HCT116 (cell line): ENCODE measurements around the gene RAPGEF1. TPM values are rescaled to one million over a fixed set of nuclear protein-coding genes. Genes with fewer than 3 reads are reported as not detected.

Experiments used
- ATAC-seq: fragments of 200-7000 bp; cut with Tn5 transposase; 2 replicates; pipeline ENCODE4 v1.9.1; 2020; ENCODE audit warnings: mild to moderate bottlenecking, moderate library complexity
- BruUV-seq: library from RNA; stranded (reverse); fragments of 400-500 nt; replicated peaks from 2 replicates; lab custom pipeline; 2021; lab: Mats Ljungman, UMichigan
- CTCF ChIA-PET: fragments of 300-600 bp; sonication (Branson Sonifier 250); formaldehyde crosslinking; loops from one replicate; lab custom pipeline; 2021; ENCODE audit warnings: antibody characterized with exemption; lab: Charles Lee
- POLR2A ChIA-PET: fragments of 300-600, 350-600 bp; sonication (Branson Sonifier 250); formaldehyde crosslinking; loops from one replicate; lab custom pipeline; 2021; ENCODE audit warnings: antibody characterized with exemption; lab: Charles Lee
- RAD21 ChIA-PET, 2 experiments: fragments of 300-600 bp; sonication (Branson Sonifier 250); formaldehyde crosslinking; loops; one replicate each; lab custom pipeline; 2023; ENCODE audit warnings: low total read pairs in 2 of 2; ENCODE audit not compliant: uncharacterized antibody in 2 of 2, unreplicated experiment in 2 of 2, low non-redundant PET in 1 of 2; lab: Charles Lee
- DNase-seq: peaks from one replicate; pipeline ENCODE4 v3.0.0-alpha.2; 2010; ENCODE audit warnings: low read depth, low spot score
- H2AFZ ChIP-seq: fragments of 200-600 bp; shearing (Covaris generic), sonication (generic); 2 replicates; pipeline ENCODE4 v1.6.1; 2017; ENCODE audit warnings: low read depth, mixed run types, mixed read lengths, antibody characterized with exemption, low read length; ENCODE audit not compliant: poor library complexity, severe bottlenecking
- H3K27ac ChIP-seq: 2 replicates; pipeline ENCODE4 v1.5.1; 2012; ENCODE audit warnings: low read depth, low read length
- H3K27me3 ChIP-seq: fragments of 200-600 bp; sonication (generic); 2 replicates; pipeline ENCODE4 v1.6.1; 2016; ENCODE audit warnings: mixed run types, low read length, mixed read lengths; ENCODE audit not compliant: insufficient read depth
- H3K36me3 ChIP-seq, 2 experiments: fragments of 200-500 bp in 1 of 2; fragments of 200-600 bp in 1 of 2; sonication (Bioruptor generic) in 1 of 2; sonication (generic) in 1 of 2; 2 replicates each; pipeline versions ENCODE4 v1.5.1 to v1.6.1; 2014 to 2016; ENCODE audit warnings: low read length in 2 of 2, inconsistent platforms in 1 of 2, mixed read lengths in 1 of 2, mixed run types in 1 of 2; ENCODE audit not compliant: insufficient read depth in 2 of 2, control insufficient read depth in 1 of 2
- H3K4me1 ChIP-seq, 2 experiments: fragments of 200-600 bp in 1 of 2; sonication (generic) in 1 of 2; 2 replicates each; pipeline versions ENCODE4 v1.5.1 to v1.6.1; 2012 to 2017; ENCODE audit warnings: low read length in 2 of 2, inconsistent platforms in 1 of 2, mild to moderate bottlenecking in 1 of 2, mixed read lengths in 1 of 2, mixed run types in 1 of 2, moderate library complexity in 1 of 2; ENCODE audit not compliant: insufficient read depth in 2 of 2, control insufficient read depth in 1 of 2
- H3K4me2 ChIP-seq: fragments of 200-600 bp; sonication (generic); 2 replicates; pipeline ENCODE4 v1.6.1; 2017; ENCODE audit warnings: mixed run types, low read length, mixed read lengths
- H3K4me3 ChIP-seq, 2 experiments: fragments of 200-600 bp in 1 of 2; sonication (generic) in 1 of 2; replicated peaks in 1 of 2; 2 replicates each; pipeline ENCODE4 v1.5.1; 2011 to 2016; ENCODE audit warnings: low read length in 2 of 2, control low read depth in 1 of 2, low read depth in 1 of 2, mild to moderate bottlenecking in 1 of 2, mixed read lengths in 1 of 2, mixed run types in 1 of 2
- H3K79me2 ChIP-seq: fragments of 200-600 bp; sonication (generic); 2 replicates; pipeline ENCODE4 v1.6.1; 2017; ENCODE audit warnings: mild to moderate bottlenecking, mixed run types, low read length, moderate library complexity, mixed read lengths; ENCODE audit not compliant: insufficient read depth
- H3K9ac ChIP-seq: fragments of 200-600 bp; sonication (generic); 2 replicates; pipeline ENCODE4 v1.6.1; 2016; ENCODE audit warnings: low read length, mixed read lengths
- H3K9me2 ChIP-seq: fragments of 200-600 bp; sonication (generic), shearing (Covaris generic); 2 replicates; pipeline ENCODE4 v1.6.1; 2017; ENCODE audit warnings: mixed run types, mild to moderate bottlenecking, moderate library complexity; ENCODE audit not compliant: insufficient read depth
- H3K9me3 ChIP-seq, 2 experiments: fragments of 200-500 bp in 1 of 2; fragments of 200-600 bp in 1 of 2; sonication (Bioruptor generic) in 1 of 2; sonication (generic) in 1 of 2; 2 replicates each; pipeline ENCODE4 v1.6.1; 2014 to 2017; ENCODE audit warnings: low read length in 2 of 2, mixed read lengths in 2 of 2, inconsistent platforms in 1 of 2, low read depth in 1 of 2, mild to moderate bottlenecking in 1 of 2, mixed run types in 1 of 2, moderate library complexity in 1 of 2; ENCODE audit not compliant: control insufficient read depth in 1 of 2, insufficient read depth in 1 of 2
- H4K20me1 ChIP-seq: fragments of 200-600 bp; sonication (generic), shearing (Covaris generic); 2 replicates; pipeline ENCODE4 v1.6.1; 2017; ENCODE audit warnings: mixed run types, mild to moderate bottlenecking, moderate library complexity; ENCODE audit not compliant: insufficient read depth
- ATF3 ChIP-seq: IDR thresholded peaks from 2 replicates; pipeline ENCODE4 v1.6.1; 2012
- CEBPB ChIP-seq: IDR thresholded peaks from 2 replicates; pipeline ENCODE4 v1.6.1; 2012; ENCODE audit warnings: low read depth
- CTCF ChIP-seq, 3 experiments: fragments of 200-600 bp in 1 of 3; sonication (generic) in 1 of 3; IDR thresholded peaks in 2 of 3; conservative IDR thresholded peaks in 1 of 3; 2 replicates each; pipeline ENCODE4 v1.5.1; 2012 to 2017; ENCODE audit warnings: low read depth in 2 of 3, low read length in 2 of 3, antibody characterized with exemption in 1 of 3, borderline replicate concordance in 1 of 3, control low read depth in 1 of 3, mild to moderate bottlenecking in 1 of 3, mixed read lengths in 1 of 3, mixed run types in 1 of 3, moderate library complexity in 1 of 3; ENCODE audit not compliant: insufficient read depth in 1 of 3
- EGR1 ChIP-seq: IDR thresholded peaks from 2 replicates; pipeline ENCODE4 v1.6.1; 2012; ENCODE audit warnings: low read depth
- ELF1 ChIP-seq: IDR thresholded peaks from 2 replicates; pipeline ENCODE4 v1.6.1; 2012; ENCODE audit warnings: low read depth, borderline replicate concordance
- EZH2 ChIP-seq: fragments of 200-600 bp; sonication (generic); IDR thresholded peaks from 2 replicates; pipeline ENCODE4 v1.6.1; 2017; ENCODE audit warnings: antibody characterized with exemption, mixed run types
- EZH2phosphoT487 ChIP-seq: fragments of 200-600 bp; IDR thresholded peaks from 2 replicates; pipeline ENCODE4 v1.6.1; 2018; ENCODE audit warnings: antibody characterized with exemption, borderline replicate concordance
- FOSL1 ChIP-seq: IDR thresholded peaks from 2 replicates; pipeline ENCODE4 v1.6.1; 2012; ENCODE audit warnings: low read depth
- RAD21 ChIP-seq: IDR thresholded peaks from 2 replicates; pipeline ENCODE4 v1.6.1; 2012; ENCODE audit warnings: low read depth, mild to moderate bottlenecking
- REST ChIP-seq: IDR thresholded peaks from 2 replicates; pipeline ENCODE4 v1.6.1; 2012; ENCODE audit warnings: low read depth
- SP1 ChIP-seq: IDR thresholded peaks from 2 replicates; pipeline ENCODE4 v1.6.1; 2012; ENCODE audit warnings: low read depth
- SRF ChIP-seq: IDR thresholded peaks from 2 replicates; pipeline ENCODE4 v1.6.1; 2012; ENCODE audit warnings: low read depth
- TCF7L2 ChIP-seq: IDR thresholded peaks from 2 replicates; pipeline ENCODE4 v1.7.0; 2011; ENCODE audit warnings: borderline replicate concordance, inconsistent platforms; ENCODE audit not compliant: insufficient read depth, insufficient read length; ENCODE audit errors: extremely low read depth
- YY1 ChIP-seq: IDR thresholded peaks from 2 replicates; pipeline ENCODE4 v1.6.1; 2011; ENCODE audit warnings: low read length, low read depth, moderate library complexity, mild to moderate bottlenecking; ENCODE audit not compliant: insufficient replicate concordance; ENCODE audit errors: extremely low read depth
- ZBTB33 ChIP-seq: IDR thresholded peaks from 2 replicates; pipeline ENCODE4 v1.6.1; 2011; ENCODE audit warnings: mild to moderate bottlenecking, low read length, moderate library complexity; ENCODE audit not compliant: insufficient replicate concordance; ENCODE audit errors: extremely low read depth
- ZFX ChIP-seq: fragments of 450-650 bp; IDR thresholded peaks from 2 replicates; pipeline ENCODE4 v1.6.1; 2017
- ZNF274 ChIP-seq: fragments of 200-500 bp; sonication (Bioruptor generic); IDR thresholded peaks from 2 replicates; pipeline ENCODE4 v1.6.1; 2014; ENCODE audit warnings: mild to moderate bottlenecking, low read depth, low read length, inconsistent platforms
- intact Hi-C: fragments of 100-400 bp; cut with micrococcal nuclease; formaldehyde crosslinking; loops from 2 replicates; pipeline ENCODE4 v1.10.0; 2022
- total RNA-seq: library from RNA; stranded (reverse); gene quantifications from one replicate; pipeline ENCODE4 v1.2.1, GENCODE V29; 2021; ENCODE audit not compliant: unreplicated experiment

The RAPGEF1 gene
- total RNA-seq, 1 experiment from 2014 or later = 43.0 TPM

- RAD21 ChIA-PET = no interaction called here
- H2AFZ ChIP-seq = no peak overlapping the region
- no peak overlapping the region for H3K4me3 ChIP-seq
- H3K4me2 ChIP-seq = no peak overlapping the region
- no peaks in the 10 kb centered on the region for H4K20me1 ChIP-seq
- H3K4me1 ChIP-seq = no peaks in the 10 kb centered on the region; a peak in 1 of 4 replicates
- H3K9me3 ChIP-seq = no peaks in the 10 kb centered on the region
- H3K27me3 ChIP-seq = no peaks in the 10 kb centered on the region
- no peaks in the 10 kb centered on the region for H3K79me2 ChIP-seq
- no peaks in the 10 kb centered on the region for H3K9me2 ChIP-seq
- H3K9ac ChIP-seq = no peak overlapping the region
- ATAC-seq (no peak), DNase-seq (no peak)
- intact Hi-C loops = no loop called here
- CTCF ChIA-PET = no interaction called here
- TF ChIP-seq SRF (no peak), ZFX (no peak), EZH2phosphoT487 (no peak), TCF7L2 (no peak), RAD21 (no peak), ZBTB33 (no peak), CEBPB (no peak), EGR1 (no peak), ZNF274 (no peak), CTCF (IDR thresholded peaks at IDR 0.05 in 2 of 3, conservative IDR thresholded peaks at IDR 0.05 in 1 of 3; ENCODE audit: borderline replicate concordance in 1 of 3, insufficient read depth in 1 of 3, low read depth in 2 of 3, low read length in 2 of 3) (no peak), EZH2 (no peak), REST (no peak), ELF1 (no peak), FOSL1 (no peak), ATF3 (no peak), YY1 (no peak), SP1 (no peak)
- POLR2A ChIA-PET = no interaction called here
- no TSS peak for BruUV-seq
- no peak overlapping the region for H3K27ac ChIP-seq
- no peaks in the 10 kb centered on the region for H3K36me3 ChIP-seq
Observed at GRCh38 chr9:131651160-131651559, 88.7 kb downstream of the RAPGEF1 start.
